OCI-LY7 (cell line): ENCODE results near the gene C1orf159.

Experiments
- EZH2phosphoT487 ChIP-seq: fragments of 200-600 bp; sonication (generic); IDR thresholded peaks from 2 replicates; pipeline ENCODE4 v1.6.1; 2018; ENCODE audit warnings: low read depth, borderline replicate concordance, mild to moderate bottlenecking, mixed run types, antibody characterized with exemption, low read length, moderate library complexity, mixed read lengths
- TF ChIP-seq, protein P1 (sequence below): fragments of 200-600 bp; sonication (generic); conservative IDR thresholded peaks from 2 replicates; pipeline ENCODE4 v1.5.1; 2014; ENCODE audit warnings: mild to moderate bottlenecking, antibody characterized with exemption, low read length, moderate library complexity, mixed read lengths

DNA sequence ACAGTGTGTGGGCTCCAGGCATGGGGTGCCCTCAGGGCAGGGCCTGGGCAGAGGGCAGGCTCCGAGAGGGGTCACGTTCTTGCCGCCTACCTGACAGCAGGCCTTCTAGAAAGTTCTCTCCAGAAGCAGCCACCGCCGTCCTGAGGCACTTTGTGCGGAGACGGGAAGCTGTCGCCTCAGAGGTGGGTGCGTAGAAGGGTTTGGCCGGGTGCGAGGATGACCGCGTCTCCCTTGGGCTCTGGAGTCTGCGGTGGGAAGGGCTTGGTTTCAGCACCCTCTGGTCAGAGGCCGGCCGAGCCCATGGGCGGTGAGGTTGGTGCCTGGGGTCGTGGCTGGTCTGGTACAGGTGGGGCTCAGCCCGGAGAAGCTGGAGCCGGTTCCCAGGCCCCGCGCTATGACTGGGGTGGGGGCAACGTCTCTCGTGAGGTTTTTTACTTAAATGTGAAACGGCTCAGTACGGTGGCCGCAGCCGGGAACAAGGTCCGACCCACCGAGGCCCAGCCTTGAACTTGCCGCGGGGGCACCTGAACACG lies 47.7 kb upstream of the C1orf159 start:
- TF ChIP-seq, protein P1, sequence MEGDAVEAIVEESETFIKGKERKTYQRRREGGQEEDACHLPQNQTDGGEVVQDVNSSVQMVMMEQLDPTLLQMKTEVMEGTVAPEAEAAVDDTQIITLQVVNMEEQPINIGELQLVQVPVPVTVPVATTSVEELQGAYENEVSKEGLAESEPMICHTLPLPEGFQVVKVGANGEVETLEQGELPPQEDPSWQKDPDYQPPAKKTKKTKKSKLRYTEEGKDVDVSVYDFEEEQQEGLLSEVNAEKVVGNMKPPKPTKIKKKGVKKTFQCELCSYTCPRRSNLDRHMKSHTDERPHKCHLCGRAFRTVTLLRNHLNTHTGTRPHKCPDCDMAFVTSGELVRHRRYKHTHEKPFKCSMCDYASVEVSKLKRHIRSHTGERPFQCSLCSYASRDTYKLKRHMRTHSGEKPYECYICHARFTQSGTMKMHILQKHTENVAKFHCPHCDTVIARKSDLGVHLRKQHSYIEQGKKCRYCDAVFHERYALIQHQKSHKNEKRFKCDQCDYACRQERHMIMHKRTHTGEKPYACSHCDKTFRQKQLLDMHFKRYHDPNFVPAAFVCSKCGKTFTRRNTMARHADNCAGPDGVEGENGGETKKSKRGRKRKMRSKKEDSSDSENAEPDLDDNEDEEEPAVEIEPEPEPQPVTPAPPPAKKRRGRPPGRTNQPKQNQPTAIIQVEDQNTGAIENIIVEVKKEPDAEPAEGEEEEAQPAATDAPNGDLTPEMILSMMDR = no peak
- TF ChIP-seq EZH2phosphoT487 = no peak
